ENCODE measurements around the gene PDS5A.
"Not testable (repeated sequence)": the region's sequence is repeated elsewhere in the genome, so short reads cannot be mapped to it uniquely, and the experiment has no call there.

Gene PDS5A

DNA sequence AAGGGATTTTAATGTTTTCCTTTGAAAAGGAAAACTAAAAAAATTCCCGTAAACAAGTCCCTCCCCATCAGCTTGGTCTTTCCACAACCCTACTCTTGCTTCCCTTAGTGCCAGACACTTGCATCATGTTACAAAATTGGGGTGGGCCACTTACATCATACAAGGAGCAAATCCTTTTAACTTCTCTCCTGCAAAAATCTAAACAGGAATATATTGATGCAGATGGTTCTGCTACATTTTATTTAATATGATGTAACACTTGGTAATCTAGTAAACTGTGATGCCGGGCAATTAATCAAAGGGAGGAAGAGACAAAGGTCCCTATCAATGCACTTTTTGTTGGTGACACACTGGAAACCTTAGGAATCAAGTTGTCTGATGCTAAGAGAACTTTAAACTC, 154.5 kb downstream of the PDS5A start:
- DNase-seq: no peak

DNA sequence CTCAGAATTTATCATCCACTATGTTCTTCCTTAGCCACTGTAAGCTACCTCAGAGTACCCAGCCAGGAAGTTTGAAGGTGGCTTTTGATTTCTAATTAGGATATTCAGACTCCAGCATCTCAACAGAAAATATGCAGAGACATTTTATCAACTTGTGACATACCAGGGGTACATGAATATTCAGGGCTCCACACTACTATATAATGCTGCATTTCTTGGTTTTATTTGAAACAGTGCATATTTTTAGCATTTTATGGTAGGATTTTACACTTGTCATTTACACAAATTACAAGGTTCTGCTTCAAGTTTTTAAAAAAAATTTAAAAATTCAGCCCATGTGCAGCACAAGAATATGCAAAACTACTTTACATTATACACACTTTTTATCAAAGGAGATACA, 155.0 kb downstream of the PDS5A start:
- DNase-seq: no peak

DNA sequence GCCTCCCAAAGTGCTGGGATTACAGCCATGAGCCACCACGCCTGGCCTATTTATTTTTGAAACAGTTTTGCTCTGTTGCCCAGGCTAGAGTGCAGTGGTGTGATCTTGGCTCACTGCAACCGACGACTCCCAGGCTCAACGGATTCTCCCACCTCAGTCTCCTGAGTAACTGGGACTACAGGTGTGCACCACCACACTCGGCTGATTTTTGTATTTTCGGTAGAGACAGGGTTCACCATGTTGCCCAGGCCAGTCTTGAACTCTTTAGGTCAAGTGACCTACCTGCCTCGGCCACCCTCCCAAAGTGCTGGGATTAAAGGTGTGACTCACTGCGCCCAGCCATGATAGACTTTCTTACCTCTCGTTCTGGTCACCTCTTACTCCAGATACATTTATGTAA, 155.8 kb downstream of the PDS5A start:
- DNase-seq: no peak

DNA sequence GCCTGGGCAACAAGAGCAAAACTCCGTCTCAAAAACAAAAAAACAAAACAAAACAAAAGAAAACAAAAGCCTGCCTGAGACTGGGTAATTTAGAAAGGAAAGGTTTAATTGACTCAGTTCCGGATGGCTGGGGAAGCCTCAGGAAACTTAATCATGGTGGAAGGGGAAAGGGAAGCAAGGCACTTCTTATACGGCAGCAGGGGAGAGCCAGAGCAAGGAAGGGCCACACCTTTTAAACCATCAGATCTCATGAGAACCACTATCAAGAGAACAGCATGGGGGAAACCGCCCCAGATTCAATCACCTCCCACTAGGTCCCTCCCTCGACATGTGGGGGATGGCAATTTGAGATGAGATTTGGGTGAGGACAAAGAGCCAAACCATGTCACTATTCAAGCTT, 157.5 kb downstream of the PDS5A start:
- no peak for DNase-seq

DNA sequence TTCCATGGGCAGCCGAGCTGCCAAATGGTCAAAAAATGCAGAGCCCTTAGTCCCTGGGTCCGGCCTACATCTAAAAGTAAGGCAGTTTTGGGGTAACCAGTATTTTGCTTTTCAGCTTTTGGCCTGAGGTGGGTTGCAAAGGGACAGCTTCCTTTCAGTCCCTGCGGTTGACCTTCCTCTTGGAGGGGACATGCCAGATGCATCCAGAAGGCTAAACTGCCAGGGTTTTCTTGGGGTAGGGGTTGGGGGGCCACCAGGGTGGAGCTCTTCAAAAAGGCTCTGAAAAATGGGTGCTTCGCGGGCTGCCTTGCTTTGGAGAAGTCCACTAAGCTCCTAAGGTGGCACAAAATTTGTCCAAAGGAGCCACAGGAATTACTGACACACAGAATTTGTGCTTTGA, 159.1 kb downstream of the PDS5A start:
- DNase-seq: no peak

DNA sequence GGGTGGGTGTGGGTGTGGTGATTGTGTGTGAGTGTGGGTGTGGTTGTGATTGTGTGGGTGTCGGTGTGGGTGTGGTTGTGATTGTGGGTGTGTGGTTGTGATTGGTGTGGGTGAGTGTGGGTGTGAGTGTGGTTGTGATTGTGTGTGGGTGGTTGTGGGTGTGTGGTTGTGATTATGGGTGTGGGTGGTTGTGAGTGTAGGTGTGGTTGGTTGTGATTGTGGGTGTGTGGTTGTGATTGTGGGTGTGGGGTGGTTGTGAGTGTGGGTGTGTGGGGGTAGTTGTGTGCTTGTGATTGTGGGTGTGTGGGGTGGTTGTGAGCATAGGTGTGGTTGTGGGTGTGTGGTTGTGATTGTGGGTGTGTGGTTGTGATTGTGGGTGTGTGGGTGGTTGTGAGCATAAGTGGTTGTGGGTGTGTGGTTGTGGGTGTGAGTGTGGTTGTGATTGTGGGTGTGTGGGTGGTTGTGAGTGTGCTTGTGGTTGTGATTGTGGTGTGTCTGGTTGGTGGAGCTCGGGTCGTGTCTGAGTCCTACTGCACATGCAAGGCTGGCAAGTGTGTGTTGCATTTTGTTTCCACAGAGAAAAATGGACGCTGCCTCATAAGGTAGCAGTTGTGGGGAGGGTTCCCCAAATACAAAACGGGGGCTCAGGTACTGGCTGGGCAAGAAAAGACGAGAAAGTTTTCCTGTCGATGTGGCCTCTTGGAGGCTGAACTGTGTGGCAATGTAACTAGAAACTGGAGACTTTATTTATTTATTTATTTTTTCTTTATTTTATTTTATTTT, 163.1 kb downstream of the PDS5A start:
- DNase-seq: no peak

DNA sequence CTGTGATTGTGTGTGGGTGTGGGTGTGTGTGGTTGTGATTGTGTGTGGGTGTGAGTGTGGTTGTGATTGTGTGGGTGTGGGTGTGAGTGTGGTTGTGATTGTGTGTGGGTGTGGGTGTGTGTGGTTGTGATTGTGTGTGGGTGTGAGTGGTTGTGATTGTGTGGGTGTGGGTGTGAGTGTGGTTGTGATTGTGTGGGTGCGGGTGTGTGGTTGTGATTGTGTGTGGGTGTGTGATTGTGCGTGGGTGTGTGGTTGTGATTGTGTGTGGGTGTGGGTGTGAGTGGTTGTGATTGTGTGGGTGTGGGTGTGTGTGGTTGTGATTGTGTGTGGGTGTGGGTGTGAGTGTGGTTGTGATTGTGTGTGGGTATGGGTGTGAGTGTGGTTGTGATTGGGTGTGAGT, 163.9 kb downstream of the PDS5A start:
- DNase-seq: not testable (repeated sequence)

DNA sequence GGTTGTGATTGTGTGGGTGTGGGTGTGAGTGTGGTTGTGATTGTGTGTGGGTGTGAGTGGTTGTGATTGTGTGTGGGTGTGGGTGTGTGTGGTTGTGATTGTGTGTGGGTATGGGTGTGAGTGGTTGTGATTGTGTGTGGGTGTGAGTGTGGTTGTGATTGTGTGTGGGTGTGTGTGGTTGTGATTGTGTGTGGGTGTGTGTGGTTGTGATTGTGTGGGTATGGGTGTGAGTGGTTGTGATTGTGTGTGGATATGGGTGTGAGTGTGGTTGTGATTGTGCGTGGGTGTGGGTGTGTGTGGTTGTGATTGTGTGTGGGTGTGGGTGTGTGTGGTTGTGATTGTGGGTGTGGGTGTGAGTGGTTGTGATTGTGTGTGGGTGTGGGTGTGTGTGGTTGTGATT, 164.7 kb downstream of the PDS5A start:
- not testable (repeated sequence) for DNase-seq

DNA sequence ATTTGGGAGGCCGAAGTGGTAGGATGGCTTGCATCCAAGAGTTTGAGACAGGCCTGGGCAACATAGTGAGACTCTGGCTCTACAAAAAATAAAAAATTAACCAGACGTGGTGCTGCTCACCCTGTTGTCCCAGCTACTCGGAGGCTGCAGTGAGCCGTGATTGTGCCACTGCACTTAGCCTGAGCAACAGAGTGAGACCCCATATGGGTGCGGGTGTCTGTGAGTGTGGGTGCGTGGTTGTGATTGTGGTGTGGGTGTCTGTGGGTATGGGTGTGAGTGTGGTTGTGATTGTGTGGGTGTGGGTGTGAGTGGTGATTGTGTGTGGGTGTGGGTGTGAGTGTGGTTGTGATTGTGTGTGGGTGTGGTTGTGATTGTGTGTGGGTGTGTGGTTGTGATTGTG, 165.2 kb downstream of the PDS5A start:
- no peak for DNase-seq

DNA sequence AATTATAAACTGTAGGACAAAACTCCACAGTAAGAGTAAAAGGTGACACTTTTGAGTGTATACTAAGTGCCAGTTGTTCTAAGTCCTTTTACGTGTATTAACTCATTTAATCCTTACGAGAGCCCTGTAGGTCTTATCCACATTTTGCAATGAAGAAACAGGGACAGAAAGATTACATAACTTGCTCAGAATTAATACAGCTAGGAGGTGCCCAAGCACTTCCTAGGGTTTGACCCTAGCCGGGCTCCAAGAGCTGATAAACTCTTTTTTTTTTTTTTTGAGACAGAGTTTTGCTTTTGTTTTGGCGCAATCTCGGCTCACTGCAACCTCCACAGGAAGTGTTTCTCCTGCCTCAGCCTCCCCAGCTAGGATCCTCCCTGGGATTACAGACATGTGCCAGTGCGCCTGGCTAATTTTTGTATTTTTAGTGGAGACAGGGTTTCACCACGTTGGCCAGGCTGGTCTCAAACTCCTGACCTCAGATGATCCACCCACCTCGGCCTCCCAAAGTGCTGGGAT, 169.4 kb downstream of the PDS5A start:
- no peak for DNase-seq

DNA sequence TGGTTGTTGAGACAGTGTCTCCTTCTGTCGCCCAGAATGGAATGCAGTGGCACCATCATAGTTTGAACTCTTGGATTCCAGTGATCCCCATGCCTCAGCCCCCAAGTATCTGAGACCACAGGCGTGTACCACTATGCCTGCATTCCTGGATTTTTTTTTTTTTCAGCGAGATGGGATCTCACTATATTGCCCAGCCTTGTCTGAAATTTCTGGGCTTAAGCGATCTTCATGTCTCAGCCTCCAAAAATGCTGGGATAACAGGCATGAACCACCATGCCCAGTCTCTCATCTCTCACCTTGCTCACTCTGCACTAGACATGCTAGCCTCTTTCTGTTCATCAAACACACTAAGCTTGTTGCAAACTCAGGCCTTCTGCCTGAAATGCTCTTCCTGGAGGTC, 175.7 kb downstream of the PDS5A start:
- no peak for DNase-seq

DNA sequence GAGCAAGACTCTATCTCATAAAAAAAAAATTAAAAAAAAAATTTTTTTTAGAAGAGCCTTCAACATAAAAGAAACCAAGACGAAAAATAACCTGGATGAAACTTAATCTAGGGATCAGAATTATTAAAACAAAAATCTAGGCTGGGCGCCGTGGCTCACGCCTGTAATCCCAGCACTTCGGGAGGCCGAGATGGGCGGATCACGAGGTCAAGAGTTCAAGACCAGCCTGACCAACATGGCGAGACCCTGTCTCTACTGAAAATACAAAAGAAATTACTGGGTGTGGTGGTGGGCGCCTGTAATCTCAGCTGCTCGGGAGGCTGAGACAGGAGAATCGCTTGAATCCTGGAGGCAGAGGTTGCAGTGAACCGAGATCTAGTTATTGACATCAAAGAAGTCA, 184.7 kb downstream of the PDS5A start:
- DNase-seq: not testable (repeated sequence)

DNA sequence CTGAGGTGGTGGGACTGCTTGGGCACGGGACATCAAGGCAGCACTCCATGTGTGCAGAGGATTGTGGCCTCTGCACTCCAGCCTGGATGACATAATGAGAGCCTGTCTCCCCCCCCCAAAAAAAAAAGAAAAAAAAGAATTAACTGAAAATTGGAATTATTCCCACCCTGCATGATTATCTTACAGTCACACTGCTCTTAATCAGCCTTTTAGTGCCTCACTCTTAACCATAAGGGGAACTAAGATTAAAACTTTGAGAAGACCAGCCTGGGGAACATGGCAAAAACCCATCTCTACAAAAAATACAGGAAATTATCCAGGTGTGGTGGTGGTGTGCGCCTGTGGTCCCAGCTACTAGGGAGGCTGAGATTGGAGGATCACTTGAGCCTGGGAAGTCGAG, 185.2 kb downstream of the PDS5A start:
- DNase-seq: no peak

DNA sequence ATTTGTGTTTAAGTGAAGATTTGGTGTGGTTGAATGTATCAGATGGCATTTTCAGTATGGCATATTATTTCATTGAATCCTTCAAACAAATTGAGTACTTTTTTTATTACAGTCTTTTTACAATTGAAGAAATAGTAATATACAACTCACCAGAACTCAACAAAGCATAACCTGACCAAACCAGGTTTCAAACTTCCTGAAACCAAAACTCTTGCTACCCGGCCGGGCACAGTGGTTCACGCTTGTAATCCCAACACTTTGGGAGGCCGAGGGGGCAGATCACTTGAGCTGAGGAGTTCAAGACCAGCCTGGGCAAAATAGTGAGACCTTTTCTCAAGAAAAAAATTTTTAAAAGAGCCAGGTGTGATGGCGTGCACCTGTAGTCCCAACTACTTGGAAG, 185.6 kb downstream of the PDS5A start:
- no peak for DNase-seq

DNA sequence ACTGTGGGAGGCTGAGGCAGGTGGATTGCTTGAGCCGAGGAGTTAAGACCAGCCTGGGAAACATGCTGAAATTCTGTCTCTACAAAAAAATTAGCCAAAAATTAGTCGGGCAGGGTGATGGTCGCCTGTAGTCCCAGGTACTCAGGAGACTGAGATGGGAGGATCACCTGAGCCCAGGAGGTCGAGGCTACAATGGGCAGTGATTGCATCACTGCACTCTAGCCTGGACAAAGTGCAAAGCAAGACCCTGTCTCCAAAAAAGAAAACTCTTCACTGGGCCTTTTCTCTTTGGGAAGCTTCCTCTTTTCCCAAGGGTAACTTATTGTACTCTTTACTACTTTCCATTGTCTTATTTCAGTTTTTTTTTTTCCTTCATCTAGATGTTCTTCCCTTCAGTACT, 190.9 kb downstream of the PDS5A start:
- DNase-seq: no peak

DNA sequence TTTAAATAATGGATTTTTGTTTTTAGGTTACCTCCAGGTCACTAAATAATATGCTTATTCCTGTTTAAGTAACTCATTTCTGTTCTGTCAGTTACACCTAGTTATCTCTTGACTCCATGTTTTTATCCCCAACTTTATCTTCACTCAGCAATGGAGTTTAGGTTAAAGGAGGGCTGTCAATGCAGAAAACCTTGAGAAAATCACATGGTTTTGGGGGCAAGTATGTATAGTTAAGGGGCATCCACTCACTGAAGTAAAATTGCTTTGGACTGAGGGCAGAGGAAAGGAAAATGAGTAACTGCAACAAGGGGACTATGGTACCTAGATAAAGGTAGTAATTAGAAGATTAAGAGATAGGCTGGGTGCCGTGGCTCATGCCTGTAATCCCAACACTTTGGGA, 192.6 kb downstream of the PDS5A start:
- DNase-seq: no peak

DNA sequence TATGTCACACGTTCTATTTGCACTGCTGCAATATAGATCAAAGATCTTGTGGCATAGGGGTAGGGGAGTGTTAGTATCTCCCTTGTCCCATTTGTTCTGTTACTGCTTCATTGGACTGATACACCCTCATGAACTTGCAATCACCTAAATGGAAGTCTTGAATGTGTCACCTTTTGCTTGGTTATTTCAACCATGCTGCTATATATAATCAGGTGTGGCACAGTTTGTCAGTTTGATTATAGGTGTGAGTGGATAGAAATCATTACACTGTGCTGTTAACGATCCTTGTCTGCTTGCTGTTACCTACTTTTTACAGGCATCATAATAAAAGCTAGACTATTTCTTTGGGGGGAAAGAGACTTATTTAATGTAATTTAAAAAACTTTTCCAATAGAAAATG, 195.7 kb downstream of the PDS5A start:
- DNase-seq: not testable (repeated sequence)
